ENCODE data around the gene NLGN4Y. TPM values are rescaled to one million over a fixed set of nuclear protein-coding genes. Genes with fewer than 3 reads are reported as not detected.

NLGN4Y gene
- total RNA-seq, 2 donors from 2014 or later = not detected

DNA sequence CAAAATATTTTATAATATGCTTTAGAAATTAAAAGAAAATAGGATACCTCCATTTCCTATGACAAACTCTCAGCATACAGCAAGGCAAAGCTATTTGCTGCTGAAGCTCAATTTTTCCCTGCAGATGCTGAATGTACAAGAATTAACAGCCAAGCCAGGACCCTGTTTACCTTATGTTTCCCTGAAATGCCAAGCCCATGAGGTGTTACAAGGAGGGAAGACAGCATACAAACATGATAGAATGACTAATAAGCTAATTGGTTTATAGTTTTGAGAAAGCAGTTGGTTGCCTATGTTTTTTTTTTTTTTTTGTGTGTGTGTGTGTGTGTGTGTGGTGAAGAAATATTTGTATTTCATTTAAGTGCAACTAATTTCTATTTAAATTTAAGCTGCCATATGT, 113.2 kb downstream of the NLGN4Y start:
- intact Hi-C loops (cut with DNase I) = no loop called here
- DNase-seq (ENCODE audit: low spot score) = no peak

DNA sequence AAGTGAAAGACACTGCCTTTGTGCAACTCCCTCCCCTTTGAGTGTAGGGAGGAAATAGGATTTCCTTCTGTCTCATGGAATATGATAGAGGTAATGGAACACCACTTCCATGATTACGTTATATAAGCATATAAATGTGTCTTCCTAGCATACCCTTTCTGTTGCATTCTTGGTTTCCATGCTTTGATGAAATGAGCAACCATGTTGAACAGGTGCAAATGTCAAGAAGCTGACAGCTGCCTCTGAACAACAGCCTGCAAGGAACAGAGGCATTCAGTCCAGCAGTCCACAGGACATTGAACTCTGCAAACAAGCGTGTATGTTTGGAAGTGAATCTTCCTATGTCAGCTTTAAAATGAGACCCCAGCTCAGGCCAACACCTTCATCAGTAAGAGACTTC, 117.5 kb downstream of the NLGN4Y start:
- DNase-seq (ENCODE audit: low spot score) = no peak
- intact Hi-C loops (cut with DNase I) = no loop called here

DNA sequence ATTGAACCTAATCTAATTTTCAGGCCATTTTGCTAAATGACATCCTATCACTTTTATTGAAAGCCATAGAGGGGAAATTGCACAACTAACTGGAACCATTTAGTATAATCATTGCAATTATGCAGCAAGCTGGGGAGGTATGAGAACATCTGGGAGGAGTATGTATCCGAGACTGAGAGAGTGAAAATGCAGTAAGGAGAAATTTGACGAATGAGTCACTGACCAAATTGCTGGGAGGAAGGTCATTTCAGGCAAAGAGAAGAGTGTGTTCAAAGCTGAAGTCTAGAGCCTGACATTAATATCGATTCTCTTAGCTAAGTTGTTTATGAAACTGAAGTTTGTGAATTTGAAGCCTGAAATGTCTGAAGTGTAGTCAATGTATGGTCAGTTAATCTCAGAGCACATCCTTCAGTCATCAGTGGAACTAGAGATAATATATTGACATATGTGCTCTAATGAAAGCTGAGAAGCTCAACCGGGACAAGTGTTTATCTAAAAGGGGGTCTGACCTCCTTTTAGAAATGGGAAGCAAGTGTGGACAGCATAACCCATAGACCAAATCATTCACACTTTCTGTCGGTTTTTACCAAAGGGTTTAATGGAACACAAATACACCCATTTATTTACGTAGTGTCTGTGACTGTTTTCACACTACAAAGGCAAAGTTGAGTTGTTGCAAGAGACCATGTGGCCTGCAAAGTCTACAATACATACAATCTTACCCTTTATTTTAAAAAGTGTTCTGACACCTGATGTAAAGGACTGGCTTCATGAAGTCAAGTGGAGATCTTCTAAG, 120.0 kb downstream of the NLGN4Y start:
- intact Hi-C loops (cut with DNase I) = no loop called here
- DNase-seq (ENCODE audit: low spot score) = no peak

DNA sequence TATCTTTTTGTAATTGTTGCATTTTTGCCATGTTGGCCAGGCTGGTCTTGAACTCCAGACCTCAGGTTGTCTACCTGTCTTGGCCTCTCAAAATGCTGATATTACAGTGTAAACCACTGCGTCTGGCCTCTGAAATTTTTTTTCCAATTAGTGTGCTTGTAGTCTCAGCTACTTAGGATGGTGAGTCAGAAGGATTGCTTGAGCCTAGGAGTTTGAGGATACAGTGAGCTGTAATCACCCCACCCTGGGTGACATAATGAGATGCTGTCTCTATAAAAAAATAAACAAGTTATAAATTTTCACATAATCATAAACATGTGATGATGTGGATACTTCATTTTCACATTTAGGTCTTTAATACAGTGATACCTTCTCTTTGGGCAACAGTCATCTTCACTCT, 154.9 kb downstream of the NLGN4Y start:
- DNase-seq (ENCODE audit: low spot score) = no peak
- intact Hi-C loops (cut with DNase I) = no loop called here

DNA sequence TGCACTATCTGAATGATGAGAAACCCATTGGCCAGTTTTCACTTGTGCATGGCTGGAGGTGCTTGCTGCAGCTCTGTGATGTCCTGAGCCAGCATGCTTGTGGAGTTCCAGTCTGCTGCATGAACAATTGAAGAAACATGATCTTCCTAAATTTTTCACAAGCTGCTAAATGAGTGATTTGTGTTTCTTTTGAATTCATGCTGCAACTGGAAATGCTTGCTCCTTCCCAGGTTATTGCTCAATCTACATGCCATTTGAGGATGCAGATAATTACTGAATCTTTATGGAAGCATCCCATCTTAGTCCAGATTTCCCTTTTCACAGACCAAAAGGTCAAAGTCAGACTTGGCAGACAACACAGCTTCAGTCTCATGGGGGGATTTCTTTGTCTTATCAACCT, 170.2 kb downstream of the NLGN4Y start:
- intact Hi-C loops (cut with DNase I) = no loop called here
- DNase-seq (ENCODE audit: low spot score) = no peak

DNA sequence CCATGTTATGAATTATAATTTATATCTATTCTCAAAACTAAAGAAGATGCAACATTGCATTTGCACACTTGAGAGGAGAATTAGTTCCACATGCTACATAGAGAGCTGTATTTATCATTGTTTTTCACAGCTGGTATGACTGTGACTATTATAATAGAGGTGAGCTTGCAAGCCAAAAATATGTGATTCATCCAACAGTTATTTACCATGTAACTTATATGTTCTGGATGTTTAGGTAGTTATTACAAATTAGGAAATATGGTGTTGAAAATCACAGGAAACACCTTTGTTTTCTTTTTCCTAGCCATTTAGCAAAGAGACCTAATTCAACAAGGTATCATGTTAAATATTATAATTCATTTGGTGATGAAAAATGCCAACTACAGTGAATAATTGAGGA, 183.8 kb downstream of the NLGN4Y start:
- intact Hi-C loops (cut with DNase I) = no loop called here
- no peak for DNase-seq (ENCODE audit: low spot score)

DNA sequence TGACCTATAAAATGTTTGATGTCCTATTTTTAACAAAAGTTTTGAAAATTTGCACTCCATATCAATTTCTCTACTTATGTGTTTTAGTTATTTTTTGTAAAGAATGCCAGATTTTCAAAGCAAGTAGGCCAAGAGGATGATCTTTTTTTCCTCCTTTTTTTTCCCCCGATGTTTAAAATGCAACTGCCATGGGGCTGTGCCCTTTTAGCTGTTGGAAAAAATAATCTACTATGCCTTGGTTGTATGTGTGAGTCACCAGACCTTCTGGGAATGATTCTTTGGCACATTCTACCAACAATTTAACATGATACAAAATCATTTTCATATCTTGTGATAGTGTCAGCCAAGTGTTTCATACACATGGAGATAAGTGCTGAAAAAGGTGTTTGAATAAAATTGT, 217.3 kb downstream of the NLGN4Y start:
- intact Hi-C loops (cut with DNase I) = no loop called here
- DNase-seq (ENCODE audit: low spot score) = no peak

DNA sequence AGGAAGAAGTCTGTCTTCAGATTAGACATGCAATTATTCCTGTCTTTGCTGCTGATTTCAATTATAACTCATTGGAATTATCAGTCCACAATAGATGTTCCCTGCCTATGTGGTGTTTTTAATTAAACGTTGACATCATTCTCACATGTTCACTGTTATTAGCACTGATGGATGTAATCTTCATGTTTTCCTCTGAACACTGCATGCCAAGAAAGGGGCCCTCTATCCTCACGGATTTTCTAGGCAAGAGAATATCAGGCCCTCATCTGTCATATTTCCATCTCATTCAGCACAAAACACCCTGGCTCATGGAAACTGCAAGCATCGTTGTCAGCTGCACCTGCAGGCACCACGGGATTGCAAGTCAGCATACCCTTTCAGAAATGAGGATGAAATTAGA, 224.0 kb downstream of the NLGN4Y start:
- intact Hi-C loops (cut with DNase I) = no loop called here
- no peak for DNase-seq (ENCODE audit: low spot score)

DNA sequence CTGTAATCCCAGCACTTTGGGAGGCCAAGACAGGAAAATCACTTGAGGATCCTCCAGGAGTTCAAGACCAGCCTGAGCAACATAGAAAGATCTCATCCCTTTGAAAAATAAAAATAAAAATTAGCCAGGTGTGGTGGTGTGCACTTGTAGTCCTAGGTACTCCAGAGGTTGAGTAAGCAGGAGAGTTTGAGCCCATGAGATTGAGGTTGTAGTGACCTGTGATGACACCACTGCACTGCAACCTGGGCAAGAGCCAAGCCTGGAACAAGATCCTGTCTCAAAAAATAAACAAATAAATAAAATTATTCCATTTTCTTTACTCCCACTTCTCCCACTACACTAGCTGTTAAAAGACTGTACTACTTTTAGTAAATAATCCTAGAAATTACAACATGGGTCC, 231.2 kb downstream of the NLGN4Y start:
- DNase-seq (ENCODE audit: low spot score) = no peak
- intact Hi-C loops (cut with DNase I) = no loop called here

DNA sequence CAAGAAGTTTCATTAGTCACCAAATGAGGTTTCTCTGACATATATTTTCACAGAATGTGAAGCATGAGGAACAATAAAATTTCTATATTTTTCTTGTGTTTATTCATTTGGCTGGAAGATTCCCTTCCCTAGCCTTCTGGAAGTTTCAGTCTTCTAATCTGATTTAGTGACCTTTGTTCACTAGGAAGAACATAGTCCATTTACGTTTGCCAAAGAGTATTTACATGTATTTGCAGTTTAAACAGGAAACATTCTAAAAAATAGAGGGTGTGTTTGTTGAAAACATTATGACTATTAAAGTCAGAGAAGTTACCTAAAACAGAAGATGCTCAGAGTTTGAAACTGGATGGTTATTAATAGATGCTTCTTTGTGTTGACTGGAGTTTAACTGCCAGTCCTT, 238.6 kb downstream of the NLGN4Y start:
- intact Hi-C loops (cut with DNase I) = no loop called here
- DNase-seq (ENCODE audit: low spot score) = no peak

DNA sequence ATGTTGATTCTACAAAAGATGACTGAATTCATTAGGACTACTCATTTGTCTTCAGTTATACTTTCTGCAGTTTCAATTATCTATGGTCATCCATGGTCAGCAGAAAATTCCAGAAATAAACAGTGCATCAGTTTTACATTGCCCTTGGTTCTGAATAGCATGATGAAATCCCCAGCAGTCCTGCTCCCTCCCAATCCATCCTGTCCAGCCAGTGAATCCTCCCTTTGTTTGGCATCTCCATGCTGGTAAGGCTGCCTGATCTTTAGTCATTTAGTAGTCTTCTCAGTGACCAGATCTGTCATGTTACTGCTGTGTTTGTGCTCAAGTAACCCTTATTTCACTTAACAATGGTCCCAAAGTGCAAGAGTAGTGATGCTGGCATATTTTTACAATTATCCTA, 239.3 kb downstream of the NLGN4Y start:
- intact Hi-C loops (cut with DNase I) = no loop called here
- DNase-seq (ENCODE audit: low spot score) = no peak

DNA sequence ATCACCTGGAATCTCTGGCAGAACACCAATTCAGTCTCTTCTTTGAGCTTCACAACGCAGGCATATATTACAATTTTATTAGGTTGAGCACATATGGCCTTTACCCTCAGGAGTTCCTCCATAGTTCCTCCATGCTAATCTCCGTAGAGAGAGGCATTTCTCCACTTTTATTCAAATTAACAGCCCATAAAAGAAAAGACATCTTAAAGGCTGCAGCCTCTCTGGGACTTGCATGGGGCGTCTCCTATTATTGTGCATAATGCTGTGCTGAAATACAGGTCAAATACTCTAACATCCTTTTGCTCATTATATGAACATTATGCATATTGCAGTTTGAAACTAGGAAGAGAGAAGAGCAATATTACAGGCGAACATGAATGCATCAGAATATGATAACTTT, 253.9 kb downstream of the NLGN4Y start:
- intact Hi-C loops (cut with DNase I) = no loop called here
- no peak for DNase-seq (ENCODE audit: low spot score)

DNA sequence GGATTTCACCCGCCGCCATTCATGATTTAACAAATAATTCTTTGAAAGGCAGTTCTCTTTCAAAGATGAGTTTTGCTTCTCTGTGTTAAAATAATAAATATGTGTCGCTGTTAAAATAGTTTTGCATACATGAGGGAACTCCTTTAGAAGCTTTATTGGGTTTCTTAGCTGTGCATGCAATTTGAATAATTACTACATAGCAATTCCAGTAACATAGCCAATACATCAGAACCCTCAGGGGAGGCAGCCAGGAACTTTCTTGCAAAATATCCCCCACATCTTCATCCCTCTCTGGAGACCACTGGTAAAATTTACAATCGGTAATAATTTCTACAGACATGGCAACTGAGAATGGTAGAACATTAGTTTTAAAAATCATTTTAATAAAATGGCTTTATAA, 268.8 kb downstream of the NLGN4Y start:
- DNase-seq (ENCODE audit: low spot score) = no peak
- intact Hi-C loops (cut with DNase I) = no loop called here

DNA sequence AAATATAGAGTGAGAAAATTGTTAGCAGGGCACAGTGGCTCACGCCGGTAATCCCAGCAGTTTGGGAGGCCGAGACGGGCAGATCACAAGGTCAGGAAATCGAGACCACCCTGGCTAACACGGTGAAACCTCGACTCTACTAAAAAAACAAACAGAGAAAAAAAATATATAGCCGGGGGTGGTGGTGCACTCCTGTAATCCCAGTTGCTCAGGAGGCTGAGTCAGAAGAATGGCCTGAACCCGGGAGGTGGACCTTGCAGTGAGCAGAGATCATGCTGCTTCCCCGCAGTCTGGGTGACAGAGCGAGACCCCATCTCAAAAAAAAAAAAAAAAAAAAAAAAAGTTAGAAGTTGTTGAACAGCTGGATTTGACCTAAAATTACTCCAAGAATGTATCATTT, 269.3 kb downstream of the NLGN4Y start:
- no peak for DNase-seq (ENCODE audit: low spot score)
- intact Hi-C loops (cut with DNase I) = no loop called here

DNA sequence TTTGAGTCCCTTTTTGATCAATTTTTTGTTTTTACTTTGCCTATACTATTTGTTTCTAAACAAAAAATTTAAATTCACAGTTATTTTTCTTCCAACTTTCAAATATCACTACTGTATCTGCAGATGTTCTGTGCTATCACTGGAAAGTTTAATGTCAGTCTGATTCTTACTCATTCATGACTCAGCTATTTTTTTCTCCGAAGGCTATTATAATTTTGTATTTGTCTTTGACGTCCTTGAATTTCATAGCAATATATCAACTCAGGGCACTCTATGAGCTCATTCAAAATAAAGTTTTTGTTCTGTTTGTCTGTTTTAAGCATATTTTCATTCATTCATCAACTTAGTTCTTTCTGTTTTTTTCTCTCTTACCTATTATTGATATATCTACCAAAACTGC, 273.7 kb downstream of the NLGN4Y start:
- intact Hi-C loops (cut with DNase I) = no loop called here
- no peak for DNase-seq (ENCODE audit: low spot score)

DNA sequence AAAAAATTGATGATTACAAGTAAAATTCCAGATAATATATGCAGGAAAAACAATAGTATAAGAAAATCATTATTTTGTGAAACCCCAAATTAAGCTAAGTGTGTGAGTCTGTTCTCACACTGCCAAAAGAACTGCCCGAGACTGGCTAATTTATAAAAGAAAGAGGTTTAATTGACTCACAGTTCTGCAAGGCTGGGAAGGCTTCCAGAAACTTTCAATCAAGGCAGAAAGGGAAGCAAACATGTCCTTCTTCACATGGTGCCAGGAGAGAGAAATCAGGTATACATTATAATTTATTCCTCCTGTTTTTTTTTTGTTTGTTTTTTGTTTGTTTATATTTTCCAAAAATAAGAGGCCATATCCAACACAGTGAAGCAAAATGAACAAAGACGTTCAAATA, 276.8 kb downstream of the NLGN4Y start:
- intact Hi-C loops (cut with DNase I) = no loop called here
- no peak for DNase-seq (ENCODE audit: low spot score)

DNA sequence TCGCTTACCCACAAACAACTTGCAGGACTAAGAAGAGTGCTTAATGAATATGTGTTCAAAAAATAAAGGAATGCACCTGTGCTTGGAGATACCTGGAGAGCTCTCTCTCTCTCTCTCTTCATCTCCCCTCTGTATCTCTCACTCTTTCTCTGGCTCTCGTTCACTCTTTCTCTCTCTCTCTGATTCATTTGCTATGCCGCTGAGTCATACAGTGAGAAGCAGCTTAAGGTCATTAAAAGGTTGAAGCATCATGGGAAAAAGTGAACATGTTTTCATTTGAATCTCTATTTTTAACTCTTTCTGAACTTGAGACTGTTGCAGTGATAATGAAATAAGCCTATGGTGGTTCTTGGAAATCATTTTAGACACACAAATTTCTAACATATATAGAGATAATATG, 277.8 kb downstream of the NLGN4Y start:
- no peak for DNase-seq (ENCODE audit: low spot score)
- intact Hi-C loops (cut with DNase I) = no loop called here

DNA sequence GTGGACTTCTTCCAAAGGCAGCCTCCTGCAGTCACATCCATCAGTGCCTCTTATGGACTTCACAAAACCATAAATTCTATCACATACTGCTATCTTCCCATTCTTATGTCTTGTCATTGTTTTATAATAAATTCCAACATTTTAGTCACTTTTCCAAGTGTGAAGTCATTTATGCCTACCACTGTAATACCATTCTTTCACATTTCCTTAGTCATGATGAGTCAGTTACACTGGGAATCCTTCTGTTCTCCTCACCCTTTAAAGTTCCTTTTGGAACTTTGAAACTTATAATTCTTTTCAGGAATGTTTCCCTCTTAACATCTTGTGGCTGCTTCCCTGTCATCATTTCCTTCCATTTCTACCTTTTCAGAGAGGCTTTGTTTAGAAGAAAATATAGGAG, 279.7 kb downstream of the NLGN4Y start:
- no peak for DNase-seq (ENCODE audit: low spot score)
- intact Hi-C loops (cut with DNase I) = no loop called here

DNA sequence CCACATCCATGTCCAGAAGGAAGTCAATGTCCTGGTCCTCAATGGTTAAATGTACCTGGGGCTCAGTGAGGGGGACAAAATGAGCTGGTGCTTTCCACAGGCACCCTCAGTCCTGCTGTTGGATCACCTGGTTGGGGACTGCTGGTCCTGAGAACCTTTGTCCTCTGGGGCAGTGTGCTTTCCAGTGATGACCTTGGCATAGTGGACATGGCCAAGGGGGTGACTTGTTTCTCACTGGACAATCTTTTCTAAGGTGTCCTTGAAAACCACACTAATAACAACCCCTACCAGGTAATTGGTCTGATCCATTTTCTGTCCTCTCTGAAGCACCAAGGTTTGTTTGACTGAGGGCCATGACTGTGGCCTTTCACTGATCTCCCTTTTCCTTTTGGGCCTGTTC, 294.1 kb downstream of the NLGN4Y start:
- no peak for DNase-seq (ENCODE audit: low spot score)
- intact Hi-C loops (cut with DNase I) = no loop called here

DNA sequence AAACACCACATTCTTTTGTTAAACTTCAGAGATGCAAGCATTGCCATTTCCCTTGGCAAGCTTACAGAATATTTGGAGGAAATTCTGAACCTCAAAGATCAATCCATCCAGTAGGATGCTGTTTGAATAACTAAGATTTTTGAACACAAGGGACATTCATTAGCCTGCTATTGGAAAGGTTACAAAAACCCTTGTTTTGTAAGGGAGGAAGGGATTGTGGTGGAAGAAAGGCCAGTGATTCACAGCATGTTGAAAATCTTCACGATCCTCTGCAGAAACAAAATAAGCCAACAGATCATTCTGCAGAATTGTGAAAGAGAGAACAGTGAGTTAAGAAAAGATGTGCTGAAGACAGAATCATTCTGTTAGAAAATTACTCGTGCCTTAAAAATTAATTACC, 297.9 kb downstream of the NLGN4Y start:
- no peak for DNase-seq (ENCODE audit: low spot score)
- intact Hi-C loops (cut with DNase I) = no loop called here

DNA sequence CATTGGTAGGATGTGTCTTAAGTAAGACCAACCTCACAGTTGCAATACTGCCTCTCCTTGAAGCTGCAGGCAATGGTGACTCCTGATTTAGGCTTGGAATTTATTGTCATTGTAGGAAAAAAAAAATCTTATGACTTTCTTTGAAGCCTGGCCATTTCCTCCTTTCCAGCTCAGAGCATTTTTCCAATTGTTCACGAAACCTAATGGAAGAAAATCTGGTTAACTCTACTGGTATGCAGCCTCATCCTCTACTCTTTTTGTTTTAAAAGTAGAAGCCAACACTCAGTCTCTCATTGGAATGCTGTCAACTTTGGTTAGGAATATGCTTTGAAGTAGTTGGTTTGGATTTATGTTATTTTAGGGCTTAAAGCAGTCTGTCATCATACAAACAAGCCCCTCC, 298.6 kb downstream of the NLGN4Y start:
- intact Hi-C loops (cut with DNase I) = no loop called here
- DNase-seq (ENCODE audit: low spot score) = no peak

DNA sequence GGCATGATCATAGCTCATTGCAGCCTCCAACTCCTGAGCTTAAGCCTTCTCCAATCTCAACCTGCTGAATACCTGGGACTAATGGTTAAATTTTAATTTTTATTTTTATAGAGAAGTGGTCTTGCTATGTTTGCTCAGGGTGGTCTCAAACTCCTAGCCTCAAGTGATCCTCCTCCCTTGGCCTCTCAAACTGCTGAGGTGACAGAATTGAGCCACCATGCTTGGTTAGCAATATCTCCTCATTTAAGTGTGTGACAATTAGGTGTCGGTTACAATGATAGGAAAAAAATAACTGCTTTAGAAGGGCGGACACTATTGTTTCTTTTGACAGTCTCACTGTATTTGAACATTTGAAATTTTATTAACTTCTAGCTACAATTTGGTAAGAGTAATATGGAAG, 300.3 kb downstream of the NLGN4Y start:
- intact Hi-C loops (cut with DNase I) = no loop called here
- no peak for DNase-seq (ENCODE audit: low spot score)
